RWPE2 (cell line): ENCODE measurements around the gene TM7SF3.

Experiments used
- ATAC-seq: fragments of 200-7000 bp; cut with Tn5 transposase; 3 replicates; pipeline ENCODE4 v1.9.1; 2021; ENCODE audit warnings: low read depth
- DNase-seq: peaks from one replicate; pipeline ENCODE4 v3.0.0-alpha.2; 2020; ENCODE audit warnings: low spot score
- H3K27ac ChIP-seq: fragments of 450-650 bp; 2 replicates; pipeline ENCODE4 v1.5.1; 2017; ENCODE audit warnings: mild to moderate bottlenecking; ENCODE audit not compliant: poor library complexity, severe bottlenecking
- H3K27me3 ChIP-seq: fragments of 250-450 bp; sonication (Bioruptor Pico); 2 replicates; pipeline ENCODE4 v1.5.1; 2021; ENCODE audit warnings: mild to moderate bottlenecking, moderate library complexity; ENCODE audit not compliant: insufficient read depth, poor library complexity, severe bottlenecking
- H3K36me3 ChIP-seq: fragments of 250-450 bp; sonication (Bioruptor Pico); 2 replicates; pipeline ENCODE4 v1.5.1; 2020; ENCODE audit warnings: low read depth, mild to moderate bottlenecking, moderate library complexity
- H3K4me1 ChIP-seq: fragments of 250-450 bp; sonication (Bioruptor Pico); 2 replicates; pipeline ENCODE4 v1.5.1; 2021; ENCODE audit warnings: mild to moderate bottlenecking, moderate library complexity; ENCODE audit not compliant: insufficient read depth, poor library complexity, severe bottlenecking
- H3K4me3 ChIP-seq: fragments of 250-450 bp; sonication (Bioruptor Pico); 2 replicates; pipeline ENCODE4 v1.5.1; 2021; ENCODE audit warnings: mild to moderate bottlenecking, moderate library complexity; ENCODE audit not compliant: severe bottlenecking
- H3K9me3 ChIP-seq: fragments of 250-450 bp; sonication (Bioruptor Pico); 2 replicates; pipeline ENCODE4 v1.5.1; 2021; ENCODE audit warnings: mild to moderate bottlenecking, moderate library complexity; ENCODE audit not compliant: severe bottlenecking
- TF ChIP-seq, protein P1 (sequence below): fragments of 450-650 bp; IDR thresholded peaks from one replicate; pipeline ENCODE4 v1.5.1; 2017; ENCODE audit warnings: mild to moderate bottlenecking, moderate library complexity; ENCODE audit not compliant: poor library complexity, severe bottlenecking

The TM7SF3 gene

DNA sequence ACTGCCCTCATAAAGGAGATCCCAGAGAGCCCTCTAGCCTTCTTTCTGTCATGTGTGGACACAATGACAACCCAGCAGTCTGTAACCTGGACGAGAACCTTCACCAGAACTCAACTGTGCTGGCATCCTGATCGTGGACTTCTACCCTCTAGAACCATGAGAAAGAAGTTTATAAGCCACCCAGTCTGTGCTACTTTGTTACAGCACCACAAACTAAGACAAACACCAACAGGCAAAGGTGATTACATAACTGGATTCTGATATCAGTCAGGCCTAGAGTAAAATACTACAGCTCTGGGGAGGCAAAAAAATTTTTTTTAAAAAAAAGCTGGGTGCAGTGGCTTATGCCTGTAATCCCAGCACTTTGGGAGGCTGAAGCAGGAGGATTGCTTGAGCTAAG is 18.5 kb downstream of the TM7SF3 start:
- DNase-seq (no peak), ATAC-seq (no peak)
- H3K36me3 ChIP-seq, result peaks cover 10% of the 10 kb centered on the region
- TF ChIP-seq, protein P1, sequence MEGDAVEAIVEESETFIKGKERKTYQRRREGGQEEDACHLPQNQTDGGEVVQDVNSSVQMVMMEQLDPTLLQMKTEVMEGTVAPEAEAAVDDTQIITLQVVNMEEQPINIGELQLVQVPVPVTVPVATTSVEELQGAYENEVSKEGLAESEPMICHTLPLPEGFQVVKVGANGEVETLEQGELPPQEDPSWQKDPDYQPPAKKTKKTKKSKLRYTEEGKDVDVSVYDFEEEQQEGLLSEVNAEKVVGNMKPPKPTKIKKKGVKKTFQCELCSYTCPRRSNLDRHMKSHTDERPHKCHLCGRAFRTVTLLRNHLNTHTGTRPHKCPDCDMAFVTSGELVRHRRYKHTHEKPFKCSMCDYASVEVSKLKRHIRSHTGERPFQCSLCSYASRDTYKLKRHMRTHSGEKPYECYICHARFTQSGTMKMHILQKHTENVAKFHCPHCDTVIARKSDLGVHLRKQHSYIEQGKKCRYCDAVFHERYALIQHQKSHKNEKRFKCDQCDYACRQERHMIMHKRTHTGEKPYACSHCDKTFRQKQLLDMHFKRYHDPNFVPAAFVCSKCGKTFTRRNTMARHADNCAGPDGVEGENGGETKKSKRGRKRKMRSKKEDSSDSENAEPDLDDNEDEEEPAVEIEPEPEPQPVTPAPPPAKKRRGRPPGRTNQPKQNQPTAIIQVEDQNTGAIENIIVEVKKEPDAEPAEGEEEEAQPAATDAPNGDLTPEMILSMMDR, result no peak
- H3K27me3 ChIP-seq, result no peaks in the 10 kb centered on the region
- no peaks in the 10 kb centered on the region for H3K9me3 ChIP-seq
- H3K4me3 ChIP-seq, result no peak overlapping the region
- no peak overlapping the region for H3K27ac ChIP-seq
- no peaks in the 10 kb centered on the region for H3K4me1 ChIP-seq

DNA sequence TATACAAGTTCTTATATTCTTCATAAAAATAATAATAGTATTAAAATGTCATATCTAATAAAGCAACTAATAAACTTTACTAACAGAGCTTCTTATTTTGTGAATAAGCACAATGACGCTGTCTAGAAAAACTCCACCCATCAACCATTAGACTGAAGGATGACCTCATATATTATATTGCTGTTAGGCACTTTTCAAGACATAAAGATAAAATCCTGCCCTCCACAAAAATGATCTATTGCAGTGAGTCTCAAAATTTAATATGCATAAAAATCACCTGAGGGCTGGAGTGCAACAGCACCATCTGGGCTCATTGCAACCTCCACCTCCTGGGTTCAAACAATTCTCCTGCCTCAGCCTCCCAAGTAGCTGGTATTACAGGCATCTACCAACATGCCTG is 20.1 kb downstream of the TM7SF3 start:
- Histone ChIP-seq H3K4me3 (no peak overlapping the region), H3K9me3 (no peaks in the 10 kb centered on the region), H3K27ac (no peak overlapping the region), H3K36me3 (peaks cover 12% of the 10 kb centered on the region), H3K27me3 (no peaks in the 10 kb centered on the region), H3K4me1 (no peaks in the 10 kb centered on the region)
- TF ChIP-seq, protein P1, result no peak
- no peak for DNase-seq
- ATAC-seq, result no peak

DNA sequence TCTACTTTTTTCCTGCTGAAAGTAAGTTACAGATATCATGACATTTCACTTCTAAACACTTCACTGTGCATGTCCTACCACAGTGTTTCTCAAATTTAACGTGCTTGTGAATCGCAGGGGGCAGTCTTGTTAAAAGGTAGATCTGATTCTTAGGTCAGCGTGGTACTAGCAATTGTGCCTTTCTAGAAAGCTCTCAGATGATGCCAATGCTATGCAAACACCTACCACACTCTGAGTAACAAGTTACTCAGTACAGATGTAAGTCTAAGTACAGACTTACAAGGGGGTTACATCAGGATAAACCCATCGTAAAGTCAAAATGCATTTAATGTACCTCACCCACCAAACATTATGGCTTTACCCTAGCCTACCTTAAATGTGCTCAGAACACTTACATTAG is 22.4 kb downstream of the TM7SF3 start:
- Histone ChIP-seq H3K36me3 (peaks cover 12% of the 10 kb centered on the region), H3K4me1 (no peaks in the 10 kb centered on the region), H3K9me3 (no peaks in the 10 kb centered on the region), H3K27ac (no peak overlapping the region), H3K4me3 (no peak overlapping the region), H3K27me3 (no peaks in the 10 kb centered on the region)
- DNase-seq, result no peak
- TF ChIP-seq, protein P1, result no peak
- ATAC-seq, result no peak

DNA sequence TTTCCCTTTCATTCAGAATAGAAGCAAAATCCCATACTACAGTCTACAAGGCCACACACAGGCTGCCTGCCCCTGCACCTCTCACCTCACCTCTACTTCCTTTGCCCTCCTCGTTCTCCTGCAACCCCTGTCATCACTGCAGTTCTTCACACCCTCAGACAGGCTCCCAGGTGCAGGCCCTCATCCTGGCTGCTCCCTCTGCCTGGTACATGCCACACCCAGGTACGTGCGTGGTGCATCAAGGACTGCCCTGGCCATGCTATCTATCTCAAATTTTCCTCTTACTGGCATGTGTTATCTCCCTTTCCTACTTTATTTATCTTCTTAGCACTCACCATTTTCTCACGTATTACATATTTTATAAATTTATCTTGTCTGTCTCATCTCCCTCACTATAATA is 24.3 kb downstream of the TM7SF3 start:
- DNase-seq (no peak), ATAC-seq (no peak)
- TF ChIP-seq, protein P1, result no peak
- no peak overlapping the region for H3K4me3 ChIP-seq
- H3K27ac ChIP-seq, result no peak overlapping the region
- no peaks in the 10 kb centered on the region for H3K4me1 ChIP-seq
- no peaks in the 10 kb centered on the region for H3K9me3 ChIP-seq
- peaks cover 7% of the 10 kb centered on the region; the same call in 1 of the 2 replicates for H3K36me3 ChIP-seq
- no peaks in the 10 kb centered on the region for H3K27me3 ChIP-seq

DNA sequence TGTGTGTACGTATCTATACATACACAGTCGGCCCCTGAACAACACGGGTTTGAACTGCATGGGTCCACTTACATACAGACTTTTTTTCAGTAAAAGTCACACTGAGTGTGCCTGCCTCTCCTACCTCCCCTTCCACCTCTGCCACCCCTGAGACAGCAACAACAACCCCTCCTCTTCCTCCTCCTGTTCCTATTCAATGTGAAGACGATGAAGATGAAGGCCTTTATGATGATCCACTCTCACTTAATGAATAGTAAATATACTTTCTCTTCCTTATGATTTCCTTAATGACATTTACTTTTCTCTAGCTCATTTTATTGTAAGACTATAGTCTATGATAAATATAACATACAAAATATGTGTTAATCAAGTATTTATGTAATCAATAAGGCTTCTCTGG is 25.5 kb downstream of the TM7SF3 start:
- H3K36me3 ChIP-seq, result 0 out of 2 replicates have a peak, but pooled peaks cover 3% of the 10 kb centered on the region
- no peak overlapping the region for H3K4me3 ChIP-seq
- TF ChIP-seq, protein P1, result no peak
- no peak overlapping the region for H3K27ac ChIP-seq
- H3K9me3 ChIP-seq, result no peaks in the 10 kb centered on the region
- H3K27me3 ChIP-seq, result no peaks in the 10 kb centered on the region
- no peaks in the 10 kb centered on the region for H3K4me1 ChIP-seq
- ATAC-seq (no peak), DNase-seq (no peak)
